Left cardiac atrium (tissue), 4 donors: ENCODE results near the gene PROCR. TPM values are rescaled to one million over a fixed set of nuclear protein-coding genes. Genes with fewer than 3 reads are reported as not detected.

Experiments used
- ATAC-seq, 2 donors: fragments of 200-7000 bp; cut with Tn5 transposase; one replicate each; pipeline ENCODE4 v1.9.1; 2020; ENCODE audit warnings: mild to moderate bottlenecking in 2 of 2, moderate library complexity in 2 of 2
- DNase-seq: peaks from one replicate; pipeline ENCODE4 v3.0.0-alpha.2; 2020
- intact Hi-C, 2 donors: fragments of 100-400 bp; cut with DNase I; formaldehyde crosslinking; loops; one replicate each; pipeline versions ENCODE4 v1.14.1 to v1.15.1; 2022 to 2023
- total RNA-seq, 2 donors: library from RNA; stranded (reverse); fragmentation: NEBNext Ultra II Directional; extraction: Animal tissue kit (Norgen Biotek cat#: 25700); gene quantifications; one replicate each; pipeline ENCODE4 v1.2.1, GENCODE V29; 2021
- donor health status: DM: no; HTN: yes; CAD: no.
- donor health status: DM: no; HTN: yes; CAD: no; lungs with severe emphysema.
- donor health status: DM: yes; HTN: yes; CAD: no.
- donor health status: Dilated cardiomyopathy.

Gene PROCR
- total RNA-seq, 2 donors from 2014 or later, result 26.9 to 41.9 TPM

- intact Hi-C loops, result no loop called here
- ATAC-seq (peak in 1 of 2 donors; percentile 35), DNase-seq (no peak)
Measured at GRCh38 chr20:35225319-35226125, 53.6 kb downstream of the PROCR start.

DNA sequence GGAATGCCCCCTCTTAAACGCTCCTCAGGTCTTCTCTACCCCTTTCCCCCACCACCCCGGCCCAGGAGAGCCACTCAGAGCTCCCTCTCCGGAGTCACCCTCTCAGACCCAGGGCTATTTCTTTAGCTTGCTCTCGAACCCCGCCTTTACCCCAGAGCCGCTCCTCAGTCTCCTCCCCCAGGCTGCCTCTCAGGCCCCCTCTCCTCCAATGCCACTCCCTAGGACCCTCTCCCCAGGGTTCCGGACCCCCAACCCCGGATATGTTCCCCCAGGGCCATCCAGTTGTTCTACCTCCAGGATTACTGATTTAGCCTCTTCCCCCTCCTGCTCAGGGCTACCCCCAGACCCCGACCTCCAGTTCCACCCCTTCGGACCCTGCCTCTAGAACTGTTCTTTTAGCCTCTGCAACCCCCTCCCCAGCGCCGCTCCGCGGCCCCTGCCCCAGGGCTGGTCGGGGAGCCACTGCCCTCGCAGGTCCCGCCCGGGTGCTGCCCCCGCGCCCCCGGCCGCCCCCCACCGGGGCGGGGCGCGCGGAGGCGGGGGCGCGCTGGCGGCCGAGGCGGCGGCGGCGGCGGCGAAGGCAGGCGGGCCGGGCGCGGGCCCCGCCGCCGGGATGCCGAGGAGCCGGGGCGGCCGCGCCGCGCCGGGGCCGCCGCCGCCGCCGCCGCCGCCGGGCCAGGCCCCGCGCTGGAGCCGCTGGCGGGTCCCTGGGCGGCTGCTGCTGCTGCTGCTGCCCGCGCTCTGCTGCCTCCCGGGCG is 54.4 kb downstream of the PROCR start, which contains the start of gene MMP24:
MMP24 (plus strand) TSS at position 565 of the 758 bp plus-strand sequence; CDS start at position 614, 49 bp downstream.
- ATAC-seq, result no peak
- intact Hi-C loops, result no loop called here
- no peak for DNase-seq

Other genes starting within 250 kb of the PROCR start
- gene GSS, start 216.3 kb upstream of the PROCR start, total RNA-seq, result 10 to 100 TPM; 20.1 to 27.2 TPM
- gene MYH7B, start 216.2 kb upstream of the PROCR start, total RNA-seq, result 10 to 100 TPM; 82.3 to 89.0 TPM
- gene TRPC4AP, start 79.3 kb upstream of the PROCR start, total RNA-seq, result 10 to 100 TPM; 32.6 to 47.1 TPM
- gene EDEM2, start 24.7 kb upstream of the PROCR start, total RNA-seq, result 10 to 100 TPM; 16.6 to 25.6 TPM
- 1 to 10 TPM in 1 of 2 donors, under 1 TPM in 1; 0.85 to 1.3 TPM for gene MMP24, start 54.6 kb downstream of the PROCR start, total RNA-seq
- gene MMP24OS, start 106.0 kb downstream of the PROCR start, total RNA-seq, result 10 to 100 TPM; 46.9 to 53.2 TPM
- 10 to 100 TPM; 40.1 to 59.7 TPM for gene EIF6, start 112.7 kb downstream of the PROCR start, total RNA-seq
- not detected for gene FAM83C, start 120.4 kb downstream of the PROCR start, total RNA-seq
- gene UQCC1, start 239.9 kb downstream of the PROCR start, total RNA-seq, result 10 to 100 TPM; 77.5 to 94.6 TPM